NCI-H2196 (cell line): ENCODE measurements around the gene UTY.

Experiments used
- DNase-seq: peaks from one replicate; lab custom pipeline; 2025; ENCODE audit not compliant: unreplicated experiment; lab: John Stamatoyannopoulos, UW

Gene UTY

DNA sequence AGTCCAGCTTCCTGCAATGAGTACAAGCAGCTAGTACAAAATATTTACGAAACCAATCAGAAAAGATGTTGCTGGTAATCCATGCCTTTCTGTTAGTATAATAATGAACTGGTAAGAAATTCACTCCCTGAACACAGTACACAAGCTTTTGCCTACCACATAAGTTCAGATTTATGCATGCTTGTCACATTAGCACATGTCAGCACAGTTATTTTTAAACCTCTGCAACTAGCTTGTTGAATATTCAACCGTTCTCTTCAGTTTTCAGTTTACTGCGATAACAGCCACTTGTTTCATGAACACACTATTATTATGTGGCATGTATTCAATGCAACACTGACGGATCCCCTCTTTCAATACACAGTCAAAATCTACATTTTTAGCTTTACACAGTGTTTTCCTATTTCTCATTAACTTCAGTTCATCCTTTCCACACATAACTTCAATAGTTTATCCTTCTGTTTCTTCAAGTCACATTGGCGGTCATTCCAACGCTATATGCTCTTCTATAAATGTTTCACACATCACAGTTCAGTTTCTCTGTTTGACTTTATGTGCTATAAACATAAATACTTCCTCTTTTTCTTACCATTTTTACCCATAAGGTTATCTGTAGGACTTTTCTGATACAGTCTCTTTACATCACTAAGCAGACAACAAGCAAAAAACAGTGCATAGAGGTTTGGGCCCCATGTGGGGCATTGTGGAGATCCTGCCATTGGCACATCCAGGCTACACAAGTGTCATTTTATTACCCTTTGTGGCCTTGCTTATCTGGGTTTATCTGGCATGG is 62.8 kb downstream of the UTY start:
- DNase-seq, result no peak

GRCh38 chrY:13415556-13415955 is 64.3 kb downstream of the UTY start:
- DNase-seq, result no peak

DNA sequence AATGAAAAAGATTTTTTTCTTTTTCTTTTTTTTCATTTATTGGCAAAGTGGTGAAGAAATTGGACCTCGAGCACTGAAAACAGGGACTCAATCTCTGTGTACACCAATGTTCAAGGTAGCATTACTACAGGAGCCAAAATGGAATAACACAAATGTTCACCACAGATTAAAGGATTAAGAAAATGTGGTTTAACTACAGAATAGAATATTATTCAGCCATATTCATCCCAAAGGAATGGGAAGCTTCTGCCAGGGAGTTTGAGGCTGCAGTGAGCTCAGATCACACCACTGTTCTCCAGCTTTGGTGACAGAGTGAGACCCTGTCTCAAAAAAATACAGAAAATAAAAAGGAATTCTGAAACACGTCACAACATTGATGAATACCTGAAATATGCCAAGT is 81.0 kb downstream of the UTY start:
- DNase-seq, result no peak

DNA sequence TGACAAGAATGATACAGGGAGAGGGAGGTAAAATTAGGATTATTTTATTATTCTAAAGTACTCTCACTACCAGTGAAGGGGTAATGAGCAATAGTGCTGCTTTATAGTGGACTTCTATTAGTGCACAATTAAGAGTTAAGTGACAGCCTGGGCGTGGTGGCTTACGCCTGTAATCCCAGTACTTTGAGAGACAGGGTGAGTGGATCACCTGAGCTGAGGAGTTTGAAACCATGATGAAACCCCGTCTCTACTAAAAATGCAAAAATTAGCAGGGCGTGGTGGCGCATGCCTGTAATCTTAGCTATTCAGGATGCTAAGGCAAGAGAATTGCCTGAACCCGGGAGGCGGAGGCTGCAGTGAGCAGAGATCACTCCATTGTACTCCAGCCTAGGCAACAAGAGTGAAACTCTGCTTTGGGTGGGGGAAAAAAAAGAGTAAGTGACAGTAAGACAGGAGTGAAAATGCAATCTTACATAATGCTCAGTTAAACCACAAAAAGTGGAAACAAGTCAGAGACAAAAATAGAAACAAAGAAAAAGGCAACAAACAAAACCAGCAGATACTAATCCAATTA is 98.6 kb downstream of the UTY start:
- no peak for DNase-seq

- DNase-seq, result no peak
Measured at GRCh38 chrY:13370868-13371800, 108.7 kb downstream of the UTY start.

DNA sequence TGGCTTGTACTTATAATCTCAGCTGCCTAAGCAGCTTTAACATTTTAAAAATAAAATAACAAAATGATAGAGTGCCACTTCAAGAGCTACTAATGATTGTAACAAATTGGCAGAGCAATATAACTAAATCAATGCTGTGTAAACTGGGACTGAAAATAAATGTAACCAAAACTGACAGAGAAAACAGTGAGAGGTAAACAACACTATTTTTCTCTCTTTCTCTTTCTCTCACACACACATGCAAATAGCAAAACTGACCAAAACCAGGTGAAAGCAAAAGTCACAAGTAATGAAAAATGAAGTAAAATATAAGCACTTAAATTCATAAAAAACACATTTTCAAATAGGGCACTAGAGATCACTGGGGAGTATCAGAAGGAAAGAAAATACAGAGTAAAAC is 109.6 kb downstream of the UTY start:
- no peak for DNase-seq

GRCh38 chrY:13368513-13368845 is 111.4 kb downstream of the UTY start:
- DNase-seq, result no peak

DNA sequence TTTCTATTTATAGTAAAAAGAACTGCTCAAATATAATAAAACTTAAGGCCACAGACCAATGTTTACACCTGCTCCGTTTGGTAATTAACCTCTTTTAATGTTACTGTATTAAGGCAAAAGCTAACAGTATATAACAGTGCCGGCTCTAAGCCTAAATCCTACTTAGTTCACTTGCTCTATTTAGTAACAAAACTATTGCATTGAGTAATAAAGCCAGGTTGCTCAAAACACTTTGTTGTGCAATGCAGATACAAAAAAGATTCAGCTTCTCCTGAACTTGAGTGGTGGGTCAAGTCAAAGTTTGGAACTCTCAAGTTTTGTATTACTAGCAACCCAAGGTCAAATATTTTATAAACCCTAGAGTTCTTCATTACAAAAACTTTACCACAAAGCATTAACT is 116.2 kb downstream of the UTY start:
- DNase-seq, result no peak

GRCh38 chrY:13362662-13363061 is 117.2 kb downstream of the UTY start:
- no peak for DNase-seq

DNA sequence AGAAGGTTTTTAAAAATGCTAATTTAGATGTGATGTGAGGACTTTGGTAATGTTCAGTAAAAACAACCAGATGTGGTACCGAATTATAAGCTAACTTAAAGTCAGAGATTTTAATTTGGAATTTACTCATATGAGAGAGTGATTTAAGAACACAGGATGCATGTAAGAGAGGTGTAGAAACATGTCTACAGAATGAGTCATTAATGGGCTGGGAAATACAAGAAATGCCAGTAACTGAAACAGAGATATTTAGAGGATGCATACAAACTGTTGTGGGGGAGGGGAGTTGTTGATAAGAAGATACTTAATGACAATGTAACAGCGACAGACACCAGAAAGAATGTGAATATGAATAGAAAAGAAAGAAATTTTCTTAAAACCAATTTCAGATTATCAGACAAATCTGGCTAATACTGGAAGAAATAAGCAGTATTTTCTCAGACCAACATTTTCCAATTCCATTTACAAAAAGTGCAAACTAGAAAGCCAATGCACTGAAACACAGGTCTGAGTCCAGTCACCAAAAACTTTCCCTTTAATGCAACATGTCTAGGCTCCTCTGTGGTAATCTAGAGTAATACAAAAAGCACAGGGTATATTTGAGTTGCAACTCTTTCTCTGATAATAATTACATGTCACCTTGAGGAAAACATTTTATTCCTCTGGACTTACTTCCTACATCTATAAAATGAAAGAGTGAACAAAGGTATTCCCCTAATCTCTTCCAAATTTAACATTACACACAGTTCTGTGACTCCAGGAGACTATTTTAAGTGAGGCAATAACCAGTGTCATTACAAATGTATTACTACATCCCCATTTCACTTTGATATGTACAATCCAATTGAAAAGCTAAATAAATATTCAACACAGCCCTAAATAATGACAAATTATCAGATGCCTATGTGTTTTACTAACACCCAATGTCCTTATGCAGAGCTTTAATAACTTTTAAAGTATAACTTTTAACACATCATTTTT is 117.9 kb downstream of the UTY start:
- peak; percentile 2 for DNase-seq

- no peak for DNase-seq
Measured at GRCh38 chrY:13351443-13351842, 128.4 kb downstream of the UTY start.

GRCh38 chrY:13347106-13347505 is 132.7 kb downstream of the UTY start:
- no peak for DNase-seq

DNA sequence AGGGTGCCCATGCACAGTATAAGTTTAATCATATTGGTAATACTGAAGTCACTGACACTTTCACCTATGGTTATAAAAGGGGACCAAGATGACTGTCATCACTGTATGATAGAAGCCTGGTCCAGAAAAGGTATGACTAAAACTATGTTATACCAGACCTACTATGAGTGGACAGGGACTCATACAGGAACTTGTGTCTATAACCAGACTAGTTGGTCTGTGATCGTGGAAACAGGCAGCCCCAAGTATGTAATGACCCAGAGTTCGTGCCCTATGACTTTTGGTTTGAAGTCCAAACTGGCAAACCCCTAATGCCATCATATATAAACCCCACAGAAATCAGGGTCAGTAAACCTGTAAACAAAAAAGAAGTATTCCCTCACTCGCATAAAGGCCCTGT is 134.3 kb downstream of the UTY start:
- DNase-seq, result no peak

GRCh38 chrY:13343307-13343946 is 136.4 kb downstream of the UTY start:
- peak; percentile 36 for DNase-seq

- no peak for DNase-seq
Measured at GRCh38 chrY:13339939-13340338, 139.9 kb downstream of the UTY start.

GRCh38 chrY:13339381-13339780 is 140.5 kb downstream of the UTY start:
- no peak for DNase-seq

DNA sequence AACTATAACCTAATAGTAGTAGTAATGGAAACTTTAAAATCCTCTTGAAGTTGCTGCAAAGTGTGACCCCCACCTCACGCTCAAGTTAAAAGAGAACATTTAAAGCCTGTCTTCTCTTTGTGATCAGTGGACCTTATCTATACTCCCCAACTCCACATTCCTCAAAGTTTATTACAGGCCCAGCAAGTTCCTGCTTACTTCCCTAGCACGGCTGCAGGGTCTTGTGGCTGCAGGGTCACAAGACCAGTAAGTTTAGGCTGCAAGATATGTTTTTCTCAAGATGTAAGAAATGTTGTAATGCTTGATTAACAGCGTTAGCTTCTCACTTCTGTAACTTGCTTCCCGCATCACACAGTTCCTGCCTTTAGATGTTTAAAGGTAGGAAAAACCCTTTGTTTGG is 141.1 kb downstream of the UTY start:
- no peak for DNase-seq

DNA sequence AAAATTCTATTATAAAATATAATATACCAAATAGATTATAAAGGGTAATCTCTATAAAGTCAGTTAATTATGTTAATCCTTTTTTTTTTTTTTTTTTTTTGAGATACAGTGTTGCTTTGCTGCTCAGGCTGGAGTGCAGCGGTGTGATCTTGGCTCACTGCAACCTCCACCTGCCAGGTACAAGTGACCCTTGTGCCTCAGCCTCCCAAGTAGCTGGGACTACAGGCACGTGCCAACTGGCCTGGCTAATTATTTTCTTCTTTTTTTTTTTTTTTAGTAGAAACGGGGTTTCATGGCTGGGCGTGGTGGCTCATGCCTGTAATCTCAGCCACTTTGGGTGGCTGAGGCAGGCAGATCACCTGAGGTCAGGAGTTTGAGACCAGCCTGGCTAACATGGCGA is 141.9 kb downstream of the UTY start:
- DNase-seq, result no peak

GRCh38 chrY:13333791-13334190 is 146.0 kb downstream of the UTY start:
- no peak for DNase-seq

GRCh38 chrY:13330651-13331050 is 149.2 kb downstream of the UTY start:
- no peak for DNase-seq
